8988T (cell line): Measurements from ENCODE around the gene KIAA0408.
"Not testable (repeated sequence)": the region's sequence is repeated elsewhere in the genome, so short reads cannot be mapped to it uniquely, and the experiment has no call there.

Experiments used
- DNase-seq: peaks from one replicate; pipeline ENCODE4 v3.0.0; 2011

Gene KIAA0408

DNA sequence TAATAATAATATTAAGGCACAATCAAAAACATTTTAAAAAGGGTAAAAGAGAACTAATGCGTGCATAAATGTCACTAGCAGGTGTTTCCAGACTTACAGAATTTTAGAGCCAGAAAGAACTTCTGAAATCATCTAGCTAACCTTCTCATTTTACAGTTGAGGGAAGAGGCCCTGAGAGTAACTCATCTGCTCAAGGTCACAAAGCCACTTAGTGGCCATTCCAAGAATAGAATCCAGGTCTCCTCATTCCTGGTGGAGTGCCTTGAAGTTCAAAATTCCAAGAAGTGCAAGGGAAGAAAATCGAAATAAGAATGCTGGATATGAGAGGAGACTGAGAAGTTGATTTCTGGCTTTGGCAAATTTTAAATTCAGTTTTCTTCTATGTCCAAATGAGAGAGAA lies 3.2 kb upstream of the KIAA0408 start:
- no peak for DNase-seq

DNA sequence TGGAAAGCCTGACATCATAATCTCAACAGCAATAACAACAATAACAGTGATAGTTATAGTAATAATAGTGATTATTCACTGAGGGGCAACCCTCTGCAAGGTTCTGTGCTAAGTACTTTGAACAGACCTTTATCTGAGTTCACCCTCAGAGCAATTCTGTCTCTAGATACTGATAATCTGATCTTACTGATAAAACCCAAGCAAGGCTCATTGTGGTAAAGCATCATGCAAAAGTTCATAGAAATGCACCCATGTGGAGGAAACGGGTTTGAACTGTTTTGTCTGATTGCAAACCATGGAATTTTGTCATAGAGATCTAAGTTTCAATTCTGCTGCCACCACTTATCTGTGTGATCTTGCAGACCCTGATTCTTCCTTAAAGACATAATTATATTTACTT lies 1.3 kb upstream of the KIAA0408 start:
- DNase-seq: no peak

- DNase-seq: no peak
Observed at GRCh38 chr6:127458817-127459216, 372 bp downstream of the KIAA0408 start.

GRCh38 chr6:127458222-127458621 lies 967 bp downstream of the KIAA0408 start:
- DNase-seq: no peak

GRCh38 chr6:127457456-127458064 lies 1.6 kb downstream of the KIAA0408 start:
- DNase-seq: no peak

DNA sequence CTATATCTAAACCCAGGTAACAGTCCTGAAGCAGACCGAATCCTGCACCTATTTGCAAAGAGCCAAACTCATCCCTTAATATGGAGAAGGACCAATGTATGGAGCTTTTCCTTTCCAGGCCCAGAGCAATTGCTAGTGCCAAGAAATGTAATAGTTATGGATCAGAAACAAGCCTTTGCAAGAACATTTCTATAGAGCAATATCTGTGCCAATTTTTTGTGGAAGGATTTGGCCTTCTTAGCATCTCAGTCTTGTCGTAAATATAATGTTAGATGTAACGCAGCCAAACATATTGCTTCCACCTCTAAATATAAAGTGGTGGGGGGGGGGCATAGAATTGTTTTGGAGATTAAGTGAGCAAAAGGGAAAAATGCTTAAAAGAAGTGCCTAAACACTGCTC lies 2.7 kb downstream of the KIAA0408 start:
- DNase-seq: no peak

DNA sequence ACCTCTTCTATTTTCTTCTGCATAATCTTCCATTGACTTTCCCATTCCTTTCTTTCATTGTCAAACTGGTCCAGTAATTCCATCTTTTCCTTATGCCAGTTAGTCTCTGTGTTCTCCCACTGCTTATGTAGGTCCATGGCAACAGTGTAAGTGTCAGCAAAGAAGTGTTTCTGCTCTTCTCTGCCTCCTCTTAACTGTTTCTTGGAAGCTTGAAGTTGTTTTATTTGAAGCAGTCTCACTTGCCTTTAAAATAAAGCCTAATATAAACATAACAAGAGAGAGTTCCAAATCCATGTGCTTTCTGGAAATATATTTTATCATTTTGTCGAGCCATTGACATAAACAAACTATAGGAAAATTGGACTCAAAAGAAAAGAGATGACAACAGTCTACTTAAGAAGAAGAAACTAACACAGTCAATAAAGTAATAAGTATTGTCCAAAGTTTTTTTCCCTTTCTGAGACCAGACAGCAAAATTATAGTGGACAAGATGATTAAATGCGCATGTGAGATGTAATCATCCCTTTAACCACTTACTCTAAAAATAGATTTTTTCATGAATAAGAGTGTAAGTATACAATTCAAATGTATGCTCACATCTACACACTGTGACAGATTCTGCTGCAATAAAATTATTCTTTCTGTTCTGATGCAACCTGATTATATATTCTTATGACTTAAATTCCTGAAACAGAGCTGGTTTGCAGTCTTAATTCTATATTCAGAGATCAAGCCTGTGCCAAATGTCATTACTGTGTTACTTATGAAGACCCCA lies 5.2 kb downstream of the KIAA0408 start:
- DNase-seq: no peak

- DNase-seq: no peak
Observed at GRCh38 chr6:127452803-127453202, 6.4 kb downstream of the KIAA0408 start.

- DNase-seq: no peak
Observed at GRCh38 chr6:127451388-127451787, 7.8 kb downstream of the KIAA0408 start.

DNA sequence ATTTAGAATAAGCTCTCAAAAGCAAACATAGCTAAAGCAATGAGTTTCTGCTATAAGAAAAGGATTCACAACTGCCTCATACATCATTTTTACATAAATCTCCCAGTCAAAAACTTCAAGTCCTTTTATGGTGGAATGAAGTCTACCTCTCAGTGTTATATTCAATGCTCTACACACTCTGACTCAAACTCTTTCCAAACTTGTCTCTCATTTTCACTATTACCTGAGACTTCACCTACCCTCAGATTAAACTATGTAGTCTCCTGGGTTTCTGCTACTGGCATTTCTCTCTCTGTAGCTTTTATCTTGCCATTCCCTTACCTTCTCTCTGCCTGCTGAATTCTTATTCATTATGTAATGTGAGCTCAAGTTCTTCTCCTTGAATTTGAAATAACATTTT lies 11.4 kb downstream of the KIAA0408 start:
- no peak for DNase-seq

GRCh38 chr6:127446356-127446755 lies 12.8 kb downstream of the KIAA0408 start:
- no peak for DNase-seq

- no peak for DNase-seq
Observed at GRCh38 chr6:127441881-127442280, 17.3 kb downstream of the KIAA0408 start.

DNA sequence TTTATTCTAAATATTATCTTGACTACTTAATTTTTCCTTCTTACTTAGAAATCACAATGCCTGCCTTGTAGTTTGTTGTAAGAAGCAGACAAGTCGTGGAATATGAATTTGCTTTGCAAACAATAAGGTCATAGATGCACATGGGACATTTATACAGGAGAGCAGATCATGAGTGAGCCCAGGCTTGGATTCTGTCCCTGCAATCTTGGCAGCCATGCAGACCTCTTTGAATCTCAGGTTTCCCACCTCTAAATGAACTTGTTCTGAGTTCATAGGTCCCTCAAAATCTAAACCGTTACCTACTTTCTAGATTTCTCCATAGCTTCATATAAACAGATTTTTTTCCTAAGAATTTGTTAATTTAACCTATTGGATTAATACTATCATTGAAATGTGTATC lies 19.5 kb downstream of the KIAA0408 start:
- DNase-seq: no peak

DNA sequence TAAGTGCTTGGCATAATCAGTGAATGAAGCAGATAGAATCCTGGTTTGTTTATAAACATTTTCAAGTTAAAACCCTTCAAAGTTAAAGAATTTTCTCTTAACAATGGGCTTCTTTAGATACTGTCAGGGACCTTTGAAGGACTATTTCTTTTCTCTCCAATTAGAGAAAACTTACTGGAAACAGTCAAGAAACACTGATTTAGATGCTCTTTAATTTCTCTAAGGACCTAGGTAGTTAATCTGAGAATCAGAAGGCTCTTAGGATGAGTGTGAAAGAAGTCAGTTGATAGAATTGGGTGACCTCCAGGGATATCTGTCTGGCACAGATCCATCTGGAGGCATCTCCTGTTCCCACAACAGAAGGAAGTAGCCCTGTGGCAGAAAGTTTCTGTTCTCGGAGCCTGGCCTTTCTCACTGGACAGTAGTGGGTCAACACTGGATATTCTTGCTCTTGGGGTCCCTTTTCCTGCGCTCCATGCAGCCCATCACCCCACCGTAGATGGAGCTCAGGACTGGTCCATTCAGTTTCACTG lies 22.5 kb downstream of the KIAA0408 start:
- DNase-seq: no peak

- DNase-seq: no peak
Observed at GRCh38 chr6:127435626-127436220, 23.5 kb downstream of the KIAA0408 start.

DNA sequence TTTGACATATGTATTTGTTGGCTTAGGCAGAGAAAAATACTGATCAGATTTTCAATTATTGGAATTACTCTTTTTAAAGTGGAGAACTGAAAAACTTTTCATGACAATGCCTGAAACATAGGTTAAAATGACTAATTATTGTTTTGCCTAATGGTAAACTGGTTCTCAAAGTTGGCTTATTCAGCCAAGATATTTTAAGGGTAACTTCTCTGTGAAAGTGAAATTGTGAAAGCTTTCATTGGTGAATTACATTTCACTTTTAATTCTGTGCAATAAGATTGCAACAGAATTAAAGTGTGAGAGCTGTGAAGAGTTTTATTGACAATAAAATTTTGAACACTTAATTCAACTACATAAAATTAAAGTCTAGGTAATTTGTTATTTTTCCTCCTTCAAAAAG lies 24.5 kb downstream of the KIAA0408 start:
- DNase-seq: no peak

GRCh38 chr6:127428562-127428961 lies 30.6 kb downstream of the KIAA0408 start:
- DNase-seq: not testable (repeated sequence)

- no peak for DNase-seq
Observed at GRCh38 chr6:127423921-127424320, 35.3 kb downstream of the KIAA0408 start.

- not testable (repeated sequence) for DNase-seq
Observed at GRCh38 chr6:127421164-127421563, 38.0 kb downstream of the KIAA0408 start.

DNA sequence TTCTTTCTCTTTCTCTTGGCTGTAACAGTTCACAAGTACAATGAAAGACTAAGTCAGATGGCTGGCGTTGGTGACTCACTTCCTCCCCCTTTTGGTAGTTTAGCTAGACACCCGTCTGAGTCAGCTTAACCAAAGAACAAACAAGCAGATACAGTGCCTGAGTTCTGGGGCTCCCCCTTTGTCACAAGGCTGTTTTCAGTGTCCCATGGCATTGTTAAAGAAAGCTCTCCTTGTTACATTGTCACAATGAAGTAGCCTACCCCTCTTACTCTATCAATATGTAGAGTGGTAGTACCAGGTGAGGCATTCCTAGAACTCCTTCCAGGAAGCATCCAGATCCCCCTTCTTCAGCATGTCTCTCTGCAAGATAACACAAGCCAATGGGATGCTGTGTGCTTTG lies 38.6 kb downstream of the KIAA0408 start:
- DNase-seq: no peak

DNA sequence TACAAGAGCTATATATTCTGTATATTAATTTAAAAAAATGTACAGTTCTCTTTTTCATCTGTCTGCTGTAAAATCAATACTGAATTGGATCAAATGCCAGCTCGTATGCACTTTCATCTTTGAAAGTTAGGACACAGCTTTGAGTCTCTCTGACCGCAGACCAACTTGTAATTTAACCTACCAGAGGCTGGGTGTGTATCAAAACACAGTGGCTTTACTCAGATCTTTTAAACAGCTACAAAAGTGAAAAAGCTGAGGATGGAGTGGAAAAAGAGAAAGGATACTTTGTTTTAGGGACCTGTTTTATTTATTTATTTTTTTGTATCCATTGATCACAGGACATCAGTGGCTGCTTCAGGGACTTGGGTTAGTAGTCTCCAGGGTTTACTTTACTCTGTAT lies 44.1 kb downstream of the KIAA0408 start:
- no peak for DNase-seq

DNA sequence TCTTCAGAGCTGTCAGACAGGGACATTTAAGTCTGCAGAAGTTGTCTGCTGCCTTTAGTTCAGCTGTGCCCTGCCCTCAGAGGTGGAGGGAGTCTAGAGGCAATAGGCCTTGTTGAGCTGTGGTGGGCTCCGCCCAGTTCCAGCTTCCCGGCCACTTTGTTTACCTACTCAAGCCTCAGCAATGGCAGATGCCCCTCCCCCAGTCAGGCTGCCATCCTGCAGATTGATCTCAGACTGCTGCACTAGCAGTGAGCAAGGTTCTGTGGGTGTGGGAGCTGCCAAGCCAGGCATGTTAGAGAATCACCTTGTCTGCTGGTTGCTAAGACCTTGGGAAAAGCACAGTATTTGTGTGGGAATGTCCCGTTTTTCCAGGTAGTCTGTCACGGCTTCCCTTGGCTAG lies 46.1 kb downstream of the KIAA0408 start:
- not testable (repeated sequence) for DNase-seq

DNA sequence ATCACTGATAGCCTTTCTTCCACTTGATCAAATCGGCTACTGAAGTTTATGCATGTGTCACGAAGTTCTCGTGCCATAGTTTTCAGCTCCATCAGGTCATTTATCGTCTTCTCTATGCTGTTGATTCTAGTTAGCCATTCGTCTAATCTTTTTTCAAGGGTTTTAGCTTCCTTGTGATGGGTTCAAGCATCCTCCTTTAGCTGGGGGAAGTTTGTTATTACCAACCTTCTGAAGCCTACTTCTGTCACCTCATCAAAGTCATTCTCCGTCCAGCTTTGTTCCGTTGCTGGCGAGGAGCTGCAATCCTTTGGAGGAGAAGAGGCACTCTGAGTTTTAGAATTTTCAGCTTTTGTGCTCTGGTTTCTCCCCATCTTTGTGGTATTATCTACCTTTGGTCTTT lies 47.2 kb downstream of the KIAA0408 start:
- DNase-seq: not testable (repeated sequence)
